NT2/D1 (cell line): ENCODE measurements around the gene LCNL1.

Source experiments
- SUZ12 ChIP-seq: IDR thresholded peaks from 2 replicates; pipeline ENCODE4 v1.6.1; 2011; ENCODE audit not compliant: insufficient read length, insufficient read depth; ENCODE audit errors: extremely low read depth
- YY1 ChIP-seq: IDR thresholded peaks from 2 replicates; pipeline ENCODE4 v1.6.1; 2011; ENCODE audit not compliant: insufficient read length, insufficient read depth

DNA sequence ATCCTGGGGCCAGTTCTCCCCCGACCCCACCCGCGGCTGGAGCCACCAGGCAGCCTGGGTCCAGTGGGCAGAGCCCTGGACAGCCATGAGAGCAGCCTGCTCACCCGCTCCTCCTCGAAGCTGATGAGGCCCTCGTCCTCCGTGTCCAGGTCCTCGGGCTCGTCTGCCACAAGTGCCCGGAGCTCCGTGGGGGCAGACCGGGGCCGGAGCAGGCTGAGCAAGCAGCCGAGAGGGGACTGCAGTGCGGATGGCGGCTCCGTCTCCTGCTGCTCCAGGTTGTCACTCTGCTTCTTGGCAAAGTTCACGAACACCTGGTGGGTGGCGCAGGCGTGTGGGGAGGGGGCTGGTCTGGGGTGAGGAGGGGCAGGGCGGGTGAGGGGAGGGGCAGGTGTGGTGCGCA, 25.5 kb downstream of the LCNL1 start:
- TF ChIP-seq SUZ12 = no peak
- no peak for TF ChIP-seq YY1
